Gastroesophageal sphincter (tissue), 3 donors: Measurements from ENCODE around the gene MT1HL1.

Experiments used
- POLR2AphosphoS5 ChIP-seq: sonication (generic); formaldehyde crosslinking; IDR thresholded peaks from one replicate; pipeline ENCODE4 v1.6.1; 2017; ENCODE audit warnings: antibody characterized with exemption
- TF ChIP-seq, protein P1 (sequence below), 4 experiments: fragments of 200-600 bp in 2 of 4; fragments of 450-650 bp in 2 of 4; sonication (generic) in 1 of 4; IDR thresholded peaks; one replicate each; pipeline ENCODE4 v1.5.1; 2017 to 2019; ENCODE audit warnings: antibody characterized with exemption in 4 of 4, mild to moderate bottlenecking in 2 of 4, moderate library complexity in 2 of 4

DNA sequence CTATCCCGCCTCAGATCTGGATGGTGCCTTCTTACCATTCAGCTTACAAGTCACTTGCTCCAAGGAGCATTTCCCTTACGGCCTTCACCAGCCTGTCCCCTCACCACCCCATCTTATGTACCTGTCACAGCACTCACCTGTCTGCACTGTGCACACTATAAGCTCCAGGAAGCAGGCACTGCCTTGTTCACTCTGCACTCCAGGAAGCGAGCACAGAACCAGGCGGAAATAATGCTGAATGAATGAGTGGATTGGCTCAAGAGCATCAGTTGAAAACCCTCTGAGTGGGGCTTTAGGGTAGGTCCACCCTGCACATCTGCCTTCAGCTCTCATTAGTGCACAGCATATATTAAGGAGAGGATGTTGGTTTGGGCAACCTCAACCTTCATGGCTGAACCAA is 28.8 kb upstream of the MT1HL1 start:
- no peak for TF ChIP-seq POLR2AphosphoS5
- TF ChIP-seq, protein P1, sequence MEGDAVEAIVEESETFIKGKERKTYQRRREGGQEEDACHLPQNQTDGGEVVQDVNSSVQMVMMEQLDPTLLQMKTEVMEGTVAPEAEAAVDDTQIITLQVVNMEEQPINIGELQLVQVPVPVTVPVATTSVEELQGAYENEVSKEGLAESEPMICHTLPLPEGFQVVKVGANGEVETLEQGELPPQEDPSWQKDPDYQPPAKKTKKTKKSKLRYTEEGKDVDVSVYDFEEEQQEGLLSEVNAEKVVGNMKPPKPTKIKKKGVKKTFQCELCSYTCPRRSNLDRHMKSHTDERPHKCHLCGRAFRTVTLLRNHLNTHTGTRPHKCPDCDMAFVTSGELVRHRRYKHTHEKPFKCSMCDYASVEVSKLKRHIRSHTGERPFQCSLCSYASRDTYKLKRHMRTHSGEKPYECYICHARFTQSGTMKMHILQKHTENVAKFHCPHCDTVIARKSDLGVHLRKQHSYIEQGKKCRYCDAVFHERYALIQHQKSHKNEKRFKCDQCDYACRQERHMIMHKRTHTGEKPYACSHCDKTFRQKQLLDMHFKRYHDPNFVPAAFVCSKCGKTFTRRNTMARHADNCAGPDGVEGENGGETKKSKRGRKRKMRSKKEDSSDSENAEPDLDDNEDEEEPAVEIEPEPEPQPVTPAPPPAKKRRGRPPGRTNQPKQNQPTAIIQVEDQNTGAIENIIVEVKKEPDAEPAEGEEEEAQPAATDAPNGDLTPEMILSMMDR (IDR thresholded peaks at IDR 0.05): no peak
